H1 (cell line): ENCODE measurements around the gene ARHGAP24. TPM values are rescaled to one million over a fixed set of nuclear protein-coding genes. Genes with fewer than 3 reads are reported as not detected.

ENCODE experiments used
- CTCF ChIA-PET: fragments of 300-600 bp; sonication (Branson Sonifier 250); formaldehyde crosslinking; loops from one replicate; lab custom pipeline; 2021; ENCODE audit not compliant: partially characterized antibody; lab: Charles Lee
- POLR2A ChIA-PET: fragments of 300-600 bp; sonication (Branson Sonifier 250); formaldehyde crosslinking; loops from one replicate; lab custom pipeline; 2021; ENCODE audit warnings: inconsistent platforms; ENCODE audit not compliant: partially characterized antibody; lab: Charles Lee
- DNase-seq, 2 experiments: peaks; one replicate each; pipeline versions ENCODE4 v3.0.0 to v3.0.0-alpha.2; 2010 to 2022; ENCODE audit warnings: low spot score in 2 of 2, low read depth in 1 of 2, mixed read lengths in 1 of 2
- FAIRE-seq: peaks from 2 replicates; lab custom pipeline; 2011; peaks lifted over from hg19 to GRCh38; lab: Jason Lieb, UNC
- H2AFZ ChIP-seq: 2 replicates; pipeline ENCODE4 v1.8.1; 2012; ENCODE audit warnings: low read length, inconsistent platforms
- H2AK5ac ChIP-seq: 2 replicates; pipeline ENCODE4 v1.6.1; 2013; ENCODE audit warnings: low read depth, low read length
- H2BK120ac ChIP-seq: replicated peaks from 2 replicates; pipeline ENCODE3; 2013; ENCODE audit warnings: low read depth, low read length, inconsistent platforms
- H2BK12ac ChIP-seq: 2 replicates; pipeline ENCODE4 v1.6.1; 2013; ENCODE audit warnings: low read depth, low read length
- H2BK15ac ChIP-seq: 2 replicates; pipeline ENCODE4 v1.6.1; 2013; ENCODE audit warnings: low read length
- H2BK20ac ChIP-seq: 2 replicates; pipeline ENCODE4 v1.6.1; 2013; ENCODE audit warnings: low read length
- H2BK5ac ChIP-seq: 2 replicates; pipeline ENCODE4 v1.6.1; 2013; ENCODE audit warnings: low read depth, low read length
- H3K14ac ChIP-seq: 2 replicates; pipeline ENCODE4 v1.6.1; 2013; ENCODE audit warnings: inconsistent platforms; ENCODE audit not compliant: insufficient read length
- H3K18ac ChIP-seq: 2 replicates; pipeline ENCODE4 v1.6.1; 2013; ENCODE audit warnings: low read length; ENCODE audit errors: extremely low read depth
- H3K23ac ChIP-seq: 2 replicates; pipeline ENCODE4 v1.6.1; 2013; ENCODE audit warnings: inconsistent platforms; ENCODE audit not compliant: insufficient read length
- H3K23me2 ChIP-seq: 2 replicates; pipeline ENCODE4 v1.6.1; 2013; ENCODE audit warnings: low read depth, low read length
- H3K27ac ChIP-seq: 2 replicates; pipeline ENCODE4 v1.6.1; 2011; ENCODE audit warnings: low read depth, low read length, inconsistent platforms
- H3K27me3 ChIP-seq, 4 experiments: replicated peaks in 1 of 4; 1 replicate in 1 of 4; 2 replicates in 3 of 4; pipeline versions ENCODE4 v1.6.1 to v1.8.1; 2011 to 2013; ENCODE audit warnings: low read length in 3 of 4, mild to moderate bottlenecking in 3 of 4, inconsistent platforms in 2 of 4, mixed read lengths in 2 of 4, moderate library complexity in 1 of 4; ENCODE audit not compliant: control insufficient read depth in 3 of 4, insufficient read depth in 3 of 4; ENCODE audit errors: extremely low read depth in 1 of 4
- H3K36me3 ChIP-seq, 4 experiments: 2 replicates each; pipeline versions ENCODE4 v1.6.1 to v1.8.1; 2011 to 2013; ENCODE audit warnings: mild to moderate bottlenecking in 4 of 4, low read length in 3 of 4, moderate library complexity in 2 of 4, control low read depth in 1 of 4, inconsistent platforms in 1 of 4; ENCODE audit not compliant: insufficient read depth in 4 of 4, control insufficient read depth in 2 of 4
- H3K4ac ChIP-seq: replicated peaks from 2 replicates; pipeline ENCODE3; 2013; ENCODE audit warnings: low read length, low read depth, mixed read lengths, inconsistent platforms; ENCODE audit not compliant: insufficient read length
- H3K4me1 ChIP-seq, 4 experiments: replicated peaks in 1 of 4; 1 replicate in 1 of 4; 2 replicates in 3 of 4; pipeline versions ENCODE4 v1.6.1 to v1.8.1; 2011 to 2013; ENCODE audit warnings: low read length in 3 of 4, inconsistent platforms in 2 of 4, mixed read lengths in 1 of 4; ENCODE audit not compliant: insufficient read depth in 4 of 4, control insufficient read depth in 3 of 4
- H3K4me2 ChIP-seq, 2 experiments: 2 replicates each; pipeline versions ENCODE4 v1.6.1 to v1.8.1; 2011 to 2013; ENCODE audit warnings: low read depth in 2 of 2, low read length in 2 of 2, control low read depth in 1 of 2, inconsistent platforms in 1 of 2, mild to moderate bottlenecking in 1 of 2; ENCODE audit not compliant: insufficient read depth in 1 of 2
- H3K4me3 ChIP-seq, 4 experiments: fragments of 200-600, 300-600 bp in 1 of 4; sonication (generic), shearing (Covaris generic), sonication (Bioruptor Twin) in 1 of 4; 2 replicates each; pipeline versions ENCODE4 v1.5.1 to v1.8.1; 2011 to 2016; ENCODE audit warnings: low read length in 4 of 4, low read depth in 3 of 4, control low read depth in 2 of 4, inconsistent platforms in 2 of 4, mild to moderate bottlenecking in 2 of 4, mixed read lengths in 1 of 4, moderate library complexity in 1 of 4; ENCODE audit not compliant: insufficient read depth in 2 of 4; ENCODE audit errors: extremely low read depth in 1 of 4
- H3K56ac ChIP-seq: replicated peaks from 2 replicates; pipeline ENCODE3; 2013; ENCODE audit warnings: low read depth, mild to moderate bottlenecking, mixed read lengths, low read length, inconsistent platforms; ENCODE audit not compliant: insufficient read length
- H3K79me1 ChIP-seq: 2 replicates; pipeline ENCODE4 v1.6.1; 2013; ENCODE audit warnings: low read depth, low read length, control low read depth
- H3K79me2 ChIP-seq, 2 experiments: 2 replicates each; pipeline versions ENCODE4 v1.6.1 to v1.8.1; 2012 to 2013; ENCODE audit warnings: low read length in 2 of 2, mild to moderate bottlenecking in 2 of 2, inconsistent platforms in 1 of 2; ENCODE audit not compliant: insufficient read depth in 2 of 2, control insufficient read depth in 1 of 2
- H3K9ac ChIP-seq, 4 experiments: replicated peaks in 1 of 4; 1 replicate in 1 of 4; 2 replicates in 3 of 4; pipeline versions ENCODE4 v1.6.1 to v1.8.1; 2011 to 2013; ENCODE audit warnings: low read depth in 3 of 4, low read length in 3 of 4, control low read depth in 2 of 4, mild to moderate bottlenecking in 2 of 4, moderate library complexity in 2 of 4, inconsistent platforms in 1 of 4; ENCODE audit errors: extremely low read depth in 1 of 4
- H3K9me3 ChIP-seq, 2 experiments: 2 replicates each; pipeline versions ENCODE4 v1.6.1 to v1.8.1; 2012 to 2013; ENCODE audit warnings: mild to moderate bottlenecking in 2 of 2, moderate library complexity in 2 of 2, control low read depth in 1 of 2, inconsistent platforms in 1 of 2, low read depth in 1 of 2, low read length in 1 of 2, mixed read lengths in 1 of 2; ENCODE audit not compliant: insufficient read depth in 2 of 2
- H4K20me1 ChIP-seq, 2 experiments: replicated peaks in 1 of 2; 2 replicates each; pipeline versions ENCODE3 to v1.8.1; 2011 to 2013; ENCODE audit warnings: inconsistent platforms in 2 of 2, low read length in 2 of 2, mild to moderate bottlenecking in 1 of 2; ENCODE audit not compliant: insufficient read depth in 2 of 2, control insufficient read depth in 1 of 2
- H4K5ac ChIP-seq: 2 replicates; pipeline ENCODE4 v1.6.1; 2013; ENCODE audit warnings: low read length, low read depth, mixed read lengths, inconsistent platforms; ENCODE audit not compliant: insufficient read length
- H4K8ac ChIP-seq: 2 replicates; pipeline ENCODE4 v1.8.0; 2013; ENCODE audit warnings: mild to moderate bottlenecking, moderate library complexity, low read length, inconsistent platforms; ENCODE audit not compliant: insufficient read depth; ENCODE audit errors: extremely low read depth
- H4K91ac ChIP-seq: replicated peaks from 2 replicates; pipeline ENCODE3; 2013; ENCODE audit warnings: low read length, mixed read lengths, inconsistent platforms; ENCODE audit not compliant: insufficient read length
- ASH2L ChIP-seq: fragments of 200-600, 300-600 bp; sonication (generic); IDR thresholded peaks from one replicate; pipeline ENCODE4 v1.7.1; 2017; ENCODE audit warnings: low read length
- BCL11A ChIP-seq, 2 experiments: IDR thresholded peaks; one replicate each; pipeline ENCODE4 v1.6.1; 2011; ENCODE audit warnings: low read depth in 2 of 2, low read length in 2 of 2, mild to moderate bottlenecking in 2 of 2
- CHD2 ChIP-seq: IDR thresholded peaks from 2 replicates; pipeline ENCODE4 v1.6.1; 2012; ENCODE audit warnings: low read length, improper control_type of control experiment
- CREB1 ChIP-seq: IDR thresholded peaks from 2 replicates; pipeline ENCODE4 v1.6.1; 2012; ENCODE audit warnings: inconsistent platforms
- EP300 ChIP-seq, 2 experiments: IDR thresholded peaks; 1 replicate in 1 of 2; 2 replicates in 1 of 2; pipeline ENCODE4 v1.6.1; 2011 to 2012; ENCODE audit warnings: low read depth in 2 of 2, low read length in 2 of 2, mild to moderate bottlenecking in 2 of 2, borderline replicate concordance in 1 of 2, inconsistent platforms in 1 of 2, moderate library complexity in 1 of 2
- GABPA ChIP-seq: IDR thresholded peaks from 2 replicates; pipeline ENCODE4 v1.6.1; 2011; ENCODE audit warnings: mild to moderate bottlenecking, low read length, moderate library complexity, borderline replicate concordance; ENCODE audit not compliant: insufficient read depth
- KDM1A ChIP-seq: fragments of 200-600, 300-600 bp; sonication (generic); IDR thresholded peaks from 2 replicates; pipeline ENCODE4 v1.7.1; 2016; ENCODE audit warnings: mild to moderate bottlenecking, low read length, borderline replicate concordance
- KDM4A ChIP-seq: IDR thresholded peaks from one replicate; pipeline ENCODE4 v1.7.1; 2012; ENCODE audit warnings: low read depth, mild to moderate bottlenecking, moderate library complexity, low read length, inconsistent platforms; ENCODE audit not compliant: severe bottlenecking
- MAFK ChIP-seq: IDR thresholded peaks from 2 replicates; pipeline ENCODE4 v1.6.1; 2012; ENCODE audit warnings: low read depth, mild to moderate bottlenecking, improper control_type of control experiment, low read length
- PHF8 ChIP-seq: fragments of 200-600 bp; sonication (generic); conservative IDR thresholded peaks from 2 replicates; pipeline ENCODE4 v1.7.1; 2012; ENCODE audit warnings: low read depth, mild to moderate bottlenecking, inconsistent platforms, low read length, moderate library complexity
- RAD21 ChIP-seq, 2 experiments: IDR thresholded peaks in 1 of 2; conservative IDR thresholded peaks in 1 of 2; 2 replicates each; pipeline ENCODE4 v1.6.1; 2011; ENCODE audit warnings: low read depth in 2 of 2, low read length in 2 of 2, improper control_type of control experiment in 1 of 2, inconsistent platforms in 1 of 2, mild to moderate bottlenecking in 1 of 2, moderate library complexity in 1 of 2
- RXRA ChIP-seq: IDR thresholded peaks from 2 replicates; pipeline ENCODE4 v1.6.1; 2011; ENCODE audit warnings: low read depth, mild to moderate bottlenecking, low read length, moderate library complexity; ENCODE audit not compliant: insufficient read depth
- SIX5 ChIP-seq: IDR thresholded peaks from 2 replicates; pipeline ENCODE4 v1.6.1; 2011; ENCODE audit warnings: mild to moderate bottlenecking, low read depth, low read length
- WGBS, 2 experiments: shearing (Covaris generic) in 1 of 2; methylation state at CpG; one replicate each; pipeline versions ENCODE4 v1.1.6 to v1.1.7; 2013 to 2015; ENCODE audit warnings: low lambda C conversion rate in 2 of 2, mixed read lengths in 2 of 2, inconsistent platforms in 1 of 2, low coverage in 1 of 2, missing lambda C conversion rate in 1 of 2; ENCODE audit not compliant: insufficient replicate concordance in 2 of 2, insufficient coverage in 1 of 2, insufficient read length in 1 of 2; ENCODE audit errors: extremely low coverage in 1 of 2, missing lambda C conversion rate in 1 of 2; 5-methylcytosine and 5-hydroxymethylcytosine counted together
- polyA plus RNA-seq, 7 experiments: library from polyadenylated mRNA; depleted of rRNA in 3 of 7; stranded (reverse) in 5 of 7; unstranded in 2 of 7; fragments of >200 nt in 5 of 7; fragments of 200-250 nt in 2 of 7; gene quantifications; 1 replicate in 5 of 7; 2 replicates in 1 of 7; 4 replicates in 1 of 7; pipeline versions ENCODE4 v1.2.1 to v1.2.3, GENCODE V29; 2011 to 2013; ENCODE audit warnings: missing spikeins in 2 of 7, mixed read lengths in 2 of 7
- total RNA-seq: library from RNA; stranded (reverse); fragmentation: NEBNext Ultra II Directional; extraction: Animal tissue kit (Norgen Biotek cat#: 25700); gene quantifications from 2 replicates; pipeline ENCODE4 v1.2.1, GENCODE V29; 2021
- TF ChIP-seq, protein P1 (sequence below): IDR thresholded peaks from 2 replicates; pipeline ENCODE4 v1.6.1; 2012; ENCODE audit warnings: inconsistent platforms

Gene ARHGAP24
- total and polyA plus RNA-seq, 2 of the 8 experiments (the other 6 are each of a cell fraction or from before 2014, with no cell fraction given) = 0.08 to 0.50 TPM

DNA sequence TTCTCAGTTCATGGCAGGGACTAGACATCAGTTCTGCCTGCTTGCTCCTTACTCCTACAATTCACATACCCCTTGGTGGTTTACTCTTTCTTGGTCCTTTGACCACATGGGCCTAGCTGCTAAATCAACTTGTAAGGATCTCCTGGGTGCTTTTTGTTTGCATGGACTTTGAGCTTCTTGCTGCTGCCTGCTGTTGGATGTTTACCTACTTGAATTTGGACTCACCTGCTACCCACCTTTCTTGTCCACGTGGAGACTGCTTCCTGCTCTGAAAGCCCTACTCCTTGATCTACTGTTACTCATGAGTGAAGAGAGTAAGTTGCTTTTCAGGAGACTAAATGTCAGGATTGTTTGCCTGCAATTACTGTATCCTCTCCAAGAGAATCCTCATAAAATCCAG lies 15.2 kb upstream of the ARHGAP24 start:
- no peak overlapping the region for H4K8ac ChIP-seq
- WGBS, 2 experiments = 95% methylated on average over 1 of the region's 1 CpG; no CpG with 5 or more reads in 1 of the 2 experiments
- POLR2A ChIA-PET = no interaction called here
- TF ChIP-seq PHF8 = no peak
- TF ChIP-seq GABPA = no peak
- no peak for TF ChIP-seq BCL11A (IDR thresholded peaks at IDR 0.05; ENCODE audit: low read depth in 2 of 2, low read length in 2 of 2)
- TF ChIP-seq, protein P1, sequence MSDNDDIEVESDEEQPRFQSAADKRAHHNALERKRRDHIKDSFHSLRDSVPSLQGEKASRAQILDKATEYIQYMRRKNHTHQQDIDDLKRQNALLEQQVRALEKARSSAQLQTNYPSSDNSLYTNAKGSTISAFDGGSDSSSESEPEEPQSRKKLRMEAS = no peak
- TF ChIP-seq CHD2 = no peak
- TF ChIP-seq MAFK = no peak
- TF ChIP-seq CREB1 = no peak
- TF ChIP-seq KDM4A = no peak
- TF ChIP-seq RAD21 (IDR thresholded peaks at IDR 0.05 in 1 of 2, conservative IDR thresholded peaks at IDR 0.05 in 1 of 2; ENCODE audit: low read depth in 2 of 2, low read length in 2 of 2) = no peak
- TF ChIP-seq SIX5 = no peak
- TF ChIP-seq ASH2L = no peak
- TF ChIP-seq EP300 (IDR thresholded peaks at IDR 0.05; ENCODE audit: borderline replicate concordance in 1 of 2, low read depth in 2 of 2, low read length in 2 of 2) = no peak
- TF ChIP-seq KDM1A = no peak
- no peak for TF ChIP-seq RXRA

More for the DNA sequence above, 15.2 kb upstream of the ARHGAP24 start:
- Histone ChIP-seq H2BK20ac (no peak overlapping the region), H4K91ac (no peak overlapping the region), H3K36me3 (no peaks in the 10 kb centered on the region), H2AK5ac (no peak overlapping the region), H3K4ac (no peak overlapping the region), H2BK5ac (no peak overlapping the region), H2BK15ac (no peak overlapping the region), H3K79me1 (no peaks in the 10 kb centered on the region; the same call in 1 of the 2 replicates), H3K56ac (no peak overlapping the region), H3K4me1 (no peaks in the 10 kb centered on the region), H3K27me3 (no peaks in the 10 kb centered on the region), H2AFZ (no peak overlapping the region), H2BK120ac (no peak overlapping the region), H4K20me1 (no peaks in the 10 kb centered on the region), H3K4me2 (no peak overlapping the region), H3K79me2 (no peaks in the 10 kb centered on the region; a peak in 1 of 4 replicates), H3K4me3 (no peak overlapping the region), H3K14ac (no peak overlapping the region), H3K23ac (no peak overlapping the region), H3K9me3 (no peaks in the 10 kb centered on the region), H3K9ac (no peak overlapping the region), H3K23me2 (no peaks in the 10 kb centered on the region), H3K27ac (no peak overlapping the region), H4K5ac (no peak overlapping the region), H3K18ac (no peak overlapping the region), H2BK12ac (no peak overlapping the region)
- FAIRE-seq = no peak
- no peak for DNase-seq
- CTCF ChIA-PET = interaction anchor here (1.0 to 1.7 kb wide), 2 partner anchors 15 to 42 kb away, joined by 4 read pairs; partner anchors contain the start of gene ARHGAP24
